PC-9 (cell line): ENCODE measurements around the gene ADAT2. TPM values are rescaled to one million over a fixed set of nuclear protein-coding genes. Genes with fewer than 3 reads are reported as not detected.

ENCODE experiments used
- BruUV-seq: library from RNA; stranded (reverse); fragments of 400-500 nt; replicated peaks from 2 replicates; lab custom pipeline; 2021; lab: Mats Ljungman, UMichigan
- CTCF ChIA-PET: fragments of 300-600 bp; sonication (Branson Sonifier 250); formaldehyde crosslinking; loops from one replicate; lab custom pipeline; 2022; ENCODE audit warnings: antibody characterized with exemption; lab: Charles Lee
- POLR2A ChIA-PET: fragments of 300-600 bp; sonication (Branson Sonifier 250); formaldehyde crosslinking; loops from one replicate; lab custom pipeline; 2022; ENCODE audit warnings: antibody characterized with exemption; ENCODE audit not compliant: unreplicated experiment; lab: Charles Lee
- DNase-seq, 2 experiments: peaks; one replicate each; pipeline versions ENCODE4 v3.0.0 to v3.0.0-alpha.2; 2015 to 2022; ENCODE audit warnings: mixed read lengths in 1 of 2
- H2AFZ ChIP-seq: fragments of 200-600 bp; sonication (generic); 2 replicates; pipeline ENCODE4 v1.8.1; 2017; ENCODE audit warnings: antibody characterized with exemption
- H3F3A ChIP-seq: fragments of 200-600 bp; sonication (generic); 2 replicates; pipeline ENCODE4 v1.8.1; 2017; ENCODE audit warnings: antibody characterized with exemption, mild to moderate bottlenecking, low read depth; ENCODE audit not compliant: insufficient read depth
- H3K27ac ChIP-seq: fragments of 200-600 bp; sonication (generic); 2 replicates; pipeline ENCODE4 v1.6.1; 2016; ENCODE audit warnings: mixed run types
- H3K27me3 ChIP-seq: fragments of 200-600 bp; sonication (generic); 2 replicates; pipeline ENCODE4 v1.6.1; 2016; ENCODE audit warnings: low read depth, mixed run types; ENCODE audit not compliant: insufficient read depth
- H3K36me3 ChIP-seq: fragments of 200-600 bp; sonication (generic); 2 replicates; pipeline ENCODE4 v1.6.1; 2016; ENCODE audit warnings: low read depth, mixed run types
- H3K4me1 ChIP-seq: fragments of 200-600 bp; sonication (generic); replicated peaks from 2 replicates; pipeline ENCODE4 v1.6.1; 2016; ENCODE audit warnings: mixed run types; ENCODE audit not compliant: insufficient read depth
- H3K4me2 ChIP-seq: fragments of 200-600 bp; sonication (generic); 2 replicates; pipeline ENCODE4 v1.6.1; 2017; ENCODE audit warnings: mixed run types
- H3K4me3 ChIP-seq: fragments of 200-600 bp; sonication (generic); 2 replicates; pipeline ENCODE4 v1.6.1; 2016; ENCODE audit warnings: mixed run types
- H3K79me2 ChIP-seq: fragments of 200-600 bp; sonication (generic); 2 replicates; pipeline ENCODE4 v1.6.1; 2017; ENCODE audit warnings: low read depth, mixed run types
- H3K9me2 ChIP-seq: fragments of 200-600 bp; sonication (generic); 2 replicates; pipeline ENCODE4 v1.8.1; 2017; ENCODE audit warnings: mild to moderate bottlenecking; ENCODE audit not compliant: insufficient read depth
- H3K9me3 ChIP-seq: fragments of 200-600 bp; sonication (generic); 2 replicates; pipeline ENCODE4 v1.8.1; 2016; ENCODE audit warnings: low read depth; ENCODE audit not compliant: insufficient read depth
- H4K20me1 ChIP-seq: fragments of 200-600 bp; sonication (generic); 2 replicates; pipeline ENCODE4 v1.8.1; 2017; ENCODE audit not compliant: insufficient read depth
- EZH2 ChIP-seq: fragments of 200-600 bp; sonication (generic); IDR thresholded peaks from 2 replicates; pipeline ENCODE4 v1.8.0; 2017; ENCODE audit warnings: antibody characterized with exemption, low read depth
- intact Hi-C: fragments of 100-400 bp; cut with micrococcal nuclease; formaldehyde crosslinking; loops from one replicate; pipeline ENCODE4 v1.10.0; 2022; ENCODE audit not compliant: unreplicated experiment
- total RNA-seq: library from RNA; stranded (reverse); gene quantifications from 2 replicates; pipeline ENCODE4 v1.2.3, GENCODE V29; 2021
- TF ChIP-seq, protein P1 (sequence below): fragments of 200-600 bp; sonication (generic); conservative IDR thresholded peaks from 2 replicates; pipeline ENCODE4 v1.6.1; 2017; ENCODE audit warnings: mixed run types, antibody characterized with exemption, mild to moderate bottlenecking, moderate library complexity

ADAT2 gene
- total RNA-seq, 1 experiment from 2014 or later = 5.5 TPM

DNA sequence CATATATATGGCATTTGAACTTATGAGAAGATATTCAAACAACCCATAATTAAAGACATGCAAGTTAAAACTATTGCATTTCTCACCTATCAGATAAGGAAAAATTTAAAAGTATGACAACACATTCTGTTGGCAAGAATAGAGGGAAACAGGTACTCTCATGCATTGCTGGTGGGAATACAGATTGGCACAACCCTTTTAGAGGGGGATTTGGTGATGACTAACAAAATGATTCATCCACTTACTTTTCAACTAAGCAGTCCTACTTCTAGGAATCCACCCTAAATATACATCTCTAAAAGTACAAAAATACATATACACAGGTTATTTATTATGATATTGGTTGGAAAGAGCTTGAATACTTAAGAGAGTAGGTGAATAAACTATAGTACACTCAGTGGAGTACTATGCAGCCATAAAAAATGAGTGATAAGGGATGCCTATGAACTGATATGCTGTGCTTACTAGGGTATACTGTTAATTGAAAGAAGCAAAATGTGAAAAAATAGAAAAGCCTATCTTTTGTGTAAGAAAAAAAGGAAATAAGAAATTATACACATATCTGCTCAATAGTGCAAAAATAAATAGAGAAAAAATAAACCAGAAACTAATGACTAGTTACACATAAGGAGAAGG, 42.2 kb downstream of the ADAT2 start:
- no peaks in the 10 kb centered on the region for H3K79me2 ChIP-seq
- no TSS peak for BruUV-seq
- peaks cover 7% of the 10 kb centered on the region; the same call in 1 of the 2 replicates for H3K9me3 ChIP-seq
- H3K9me2 ChIP-seq = no peaks in the 10 kb centered on the region
- peaks cover 26% of the 10 kb centered on the region for H3F3A ChIP-seq
- no peak overlapping the region for H2AFZ ChIP-seq
- TF ChIP-seq EZH2 = no peak
- TF ChIP-seq, protein P1, sequence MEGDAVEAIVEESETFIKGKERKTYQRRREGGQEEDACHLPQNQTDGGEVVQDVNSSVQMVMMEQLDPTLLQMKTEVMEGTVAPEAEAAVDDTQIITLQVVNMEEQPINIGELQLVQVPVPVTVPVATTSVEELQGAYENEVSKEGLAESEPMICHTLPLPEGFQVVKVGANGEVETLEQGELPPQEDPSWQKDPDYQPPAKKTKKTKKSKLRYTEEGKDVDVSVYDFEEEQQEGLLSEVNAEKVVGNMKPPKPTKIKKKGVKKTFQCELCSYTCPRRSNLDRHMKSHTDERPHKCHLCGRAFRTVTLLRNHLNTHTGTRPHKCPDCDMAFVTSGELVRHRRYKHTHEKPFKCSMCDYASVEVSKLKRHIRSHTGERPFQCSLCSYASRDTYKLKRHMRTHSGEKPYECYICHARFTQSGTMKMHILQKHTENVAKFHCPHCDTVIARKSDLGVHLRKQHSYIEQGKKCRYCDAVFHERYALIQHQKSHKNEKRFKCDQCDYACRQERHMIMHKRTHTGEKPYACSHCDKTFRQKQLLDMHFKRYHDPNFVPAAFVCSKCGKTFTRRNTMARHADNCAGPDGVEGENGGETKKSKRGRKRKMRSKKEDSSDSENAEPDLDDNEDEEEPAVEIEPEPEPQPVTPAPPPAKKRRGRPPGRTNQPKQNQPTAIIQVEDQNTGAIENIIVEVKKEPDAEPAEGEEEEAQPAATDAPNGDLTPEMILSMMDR = no peak
- no peaks in the 10 kb centered on the region for H3K36me3 ChIP-seq
- H3K4me3 ChIP-seq = no peak overlapping the region
- H3K27ac ChIP-seq = peak overlapping the region; percentile 50
- no peak overlapping the region for H3K4me2 ChIP-seq
- no peaks in the 10 kb centered on the region for H4K20me1 ChIP-seq
- no peak for DNase-seq
- no peaks in the 10 kb centered on the region for H3K27me3 ChIP-seq
- peaks cover 46% of the 10 kb centered on the region for H3K4me1 ChIP-seq
- ChIA-PET CTCF (no interaction called here), POLR2A (no interaction called here)
- intact Hi-C loops = no loop called here

GRCh38 chr6:143406673-143407072, 43.8 kb downstream of the ADAT2 start:
- TF ChIP-seq EZH2 = no peak
- TF ChIP-seq, protein P1 = no peak
- peaks cover 29% of the 10 kb centered on the region for H3F3A ChIP-seq
- H3K27ac ChIP-seq = no peak overlapping the region
- H3K4me1 ChIP-seq = peaks cover 50% of the 10 kb centered on the region
- H3K79me2 ChIP-seq = no peaks in the 10 kb centered on the region
- H3K36me3 ChIP-seq = no peaks in the 10 kb centered on the region
- no peak overlapping the region for H2AFZ ChIP-seq
- no peaks in the 10 kb centered on the region for H3K27me3 ChIP-seq
- ChIA-PET POLR2A (no interaction called here), CTCF (no interaction called here)
- no TSS peak for BruUV-seq
- H3K9me3 ChIP-seq = peaks cover 7% of the 10 kb centered on the region
- no peak overlapping the region for H3K4me2 ChIP-seq
- no peak for DNase-seq
- no peaks in the 10 kb centered on the region for H3K9me2 ChIP-seq
- intact Hi-C loops = no loop called here
- H4K20me1 ChIP-seq = no peaks in the 10 kb centered on the region
- no peak overlapping the region for H3K4me3 ChIP-seq

- H3K36me3 ChIP-seq = no peaks in the 10 kb centered on the region
- DNase-seq = peak in 1 of 2 experiments; percentile 43
- H3K79me2 ChIP-seq = no peaks in the 10 kb centered on the region
- no peaks in the 10 kb centered on the region for H3K9me2 ChIP-seq
- no peaks in the 10 kb centered on the region for H3K27me3 ChIP-seq
- no peak overlapping the region for H2AFZ ChIP-seq
- ChIA-PET POLR2A (no interaction called here), CTCF (no interaction called here)
- intact Hi-C loops = no loop called here
- no peak overlapping the region for H3K27ac ChIP-seq
- H3K9me3 ChIP-seq = peaks cover 7% of the 10 kb centered on the region
- H3K4me3 ChIP-seq = no peak overlapping the region
- H4K20me1 ChIP-seq = no peaks in the 10 kb centered on the region
- peaks cover 21% of the 10 kb centered on the region for H3F3A ChIP-seq
- H3K4me1 ChIP-seq = peaks cover 50% of the 10 kb centered on the region
- H3K4me2 ChIP-seq = no peak overlapping the region
- no TSS peak for BruUV-seq
- TF ChIP-seq, protein P1 = no peak
- no peak for TF ChIP-seq EZH2
Observed at GRCh38 chr6:143405373-143406154, 44.9 kb downstream of the ADAT2 start.
